HepG2 (cell line): ENCODE results near the gene NPHS1.
"Not testable (repeated sequence)": the region's sequence is repeated elsewhere in the genome, so short reads cannot be mapped to it uniquely, and the experiment has no call there.

Experiments
- CREB1 ChIP-seq, 2 experiments: fragments of 450-650 bp in 1 of 2; IDR thresholded peaks; 2 replicates each; pipeline ENCODE4 v1.6.1; 2016 to 2017; ENCODE audit warnings: control low read depth in 1 of 2, mild to moderate bottlenecking in 1 of 2, missing compliant biosample characterization in 1 of 2, missing genetic modification characterization in 1 of 2
- HMGXB4 ChIP-seq, 2 experiments: sonication (generic) in 1 of 2; formaldehyde crosslinking in 1 of 2; IDR thresholded peaks; 2 replicates each; pipeline versions ENCODE4 v1.4.0 to v1.6.1; 2018 to 2020; ENCODE audit warnings: missing genetic modification reagents in 2 of 2, borderline replicate concordance in 1 of 2, low read depth in 1 of 2, mild to moderate bottlenecking in 1 of 2, missing biosample characterization in 1 of 2
- JUN ChIP-seq: sonication (generic); formaldehyde crosslinking; IDR thresholded peaks from 2 replicates; pipeline ENCODE4 v1.4.0; 2020; ENCODE audit warnings: mild to moderate bottlenecking, missing genetic modification reagents
- JUND ChIP-seq: sonication (generic); formaldehyde crosslinking; IDR thresholded peaks from 2 replicates; pipeline ENCODE4 v1.8.0; 2022; ENCODE audit warnings: mild to moderate bottlenecking, missing genetic modification reagents
- REST ChIP-seq, 2 experiments: IDR thresholded peaks; 2 replicates each; pipeline ENCODE4 v1.6.1; 2011 to 2012; ENCODE audit warnings: low read length in 2 of 2, borderline replicate concordance in 1 of 2, low read depth in 1 of 2, mild to moderate bottlenecking in 1 of 2, moderate library complexity in 1 of 2
- SRSF4 ChIP-seq: fragments of 200-400 bp; formaldehyde crosslinking; IDR thresholded peaks from one replicate; pipeline ENCODE4 v1.6.1; 2018; ENCODE audit warnings: mild to moderate bottlenecking, low read depth, low read length, moderate library complexity; ENCODE audit not compliant: poor library complexity, severe bottlenecking
- ZBTB1 ChIP-seq: sonication (generic); formaldehyde crosslinking; IDR thresholded peaks from 2 replicates; pipeline ENCODE4 v1.4.0; 2020; ENCODE audit warnings: missing genetic modification reagents, borderline replicate concordance
- ZNF317 ChIP-seq: sonication (generic); formaldehyde crosslinking; IDR thresholded peaks from 2 replicates; pipeline ENCODE4 v1.5.0; 2020; ENCODE audit warnings: mild to moderate bottlenecking, missing genetic modification reagents
- ZNF350 ChIP-seq: sonication (generic); formaldehyde crosslinking; IDR thresholded peaks from 2 replicates; pipeline ENCODE4 v1.4.0; 2020; ENCODE audit warnings: mild to moderate bottlenecking, low read depth, missing genetic modification reagents, borderline replicate concordance
- ZNF362 ChIP-seq: sonication (generic); formaldehyde crosslinking; IDR thresholded peaks from 2 replicates; pipeline ENCODE4 v1.4.0; 2020; ENCODE audit warnings: missing genetic modification reagents, mild to moderate bottlenecking, borderline replicate concordance
- ZNF709 ChIP-seq: sonication (generic); formaldehyde crosslinking; IDR thresholded peaks from 2 replicates; pipeline ENCODE4 v1.5.0; 2020; ENCODE audit warnings: mild to moderate bottlenecking, missing genetic modification reagents
- TF ChIP-seq, protein P1 (sequence below): IDR thresholded peaks from 2 replicates; pipeline ENCODE4 v1.6.1; 2016

DNA sequence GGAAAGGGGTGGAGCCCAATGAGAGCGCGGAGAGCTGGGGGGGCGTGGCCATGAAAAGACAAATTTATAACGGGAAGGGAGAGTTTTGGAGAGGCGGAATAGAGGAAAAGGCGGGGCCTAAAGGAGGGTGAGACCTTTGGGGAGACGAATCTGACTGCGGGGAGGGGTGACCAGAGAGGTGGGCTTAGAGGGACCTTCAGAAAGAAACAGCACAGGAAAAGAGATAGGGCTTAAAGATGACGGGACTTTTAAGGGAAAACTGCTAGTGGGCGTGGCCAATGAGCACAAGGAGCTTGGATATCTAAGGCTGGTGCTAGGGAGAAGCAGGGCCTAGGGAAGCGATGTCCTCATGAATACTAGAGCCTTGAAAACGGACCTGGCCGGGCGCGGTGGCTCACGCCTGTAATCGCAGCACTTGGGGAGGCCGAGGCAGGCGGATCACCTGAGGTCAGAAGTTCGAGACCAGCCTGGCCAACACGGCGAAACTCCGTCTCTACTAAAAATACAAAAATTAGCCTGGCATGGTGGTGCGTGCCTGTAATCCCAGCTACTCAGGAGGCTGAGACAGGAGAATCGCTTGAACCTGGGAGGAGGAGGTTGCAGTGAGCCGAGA, 17.9 kb upstream of the NPHS1 start:
- TF ChIP-seq, protein P1, sequence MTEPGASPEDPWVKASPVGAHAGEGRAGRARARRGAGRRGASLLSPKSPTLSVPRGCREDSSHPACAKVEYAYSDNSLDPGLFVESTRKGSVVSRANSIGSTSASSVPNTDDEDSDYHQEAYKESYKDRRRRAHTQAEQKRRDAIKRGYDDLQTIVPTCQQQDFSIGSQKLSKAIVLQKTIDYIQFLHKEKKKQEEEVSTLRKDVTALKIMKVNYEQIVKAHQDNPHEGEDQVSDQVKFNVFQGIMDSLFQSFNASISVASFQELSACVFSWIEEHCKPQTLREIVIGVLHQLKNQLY (CRISPR knock-in tag), result not testable (repeated sequence)
- TF ChIP-seq REST (IDR thresholded peaks at IDR 0.05; ENCODE audit: borderline replicate concordance in 1 of 2, low read depth in 1 of 2, low read length in 2 of 2); JUND (CRISPR knock-in tag); ZNF709 (CRISPR knock-in tag); ZBTB1 (CRISPR knock-in tag); ZNF317 (CRISPR knock-in tag); ZNF362; SRSF4; CREB1 (IDR thresholded peaks at IDR 0.05); CREB1 (CRISPR knock-in tag; IDR thresholded peaks at IDR 0.05); HMGXB4 (CRISPR knock-in tag; IDR thresholded peaks at IDR 0.05; ENCODE audit: borderline replicate concordance in 1 of 2, low read depth in 1 of 2); ZNF350 (CRISPR knock-in tag); JUN (CRISPR knock-in tag): not testable (repeated sequence)
